Subcutaneous adipose tissue (tissue), 4 donors: ENCODE results near the gene KCTD11. TPM values are rescaled to one million over a fixed set of nuclear protein-coding genes. Genes with fewer than 3 reads are reported as not detected.

Experiments used
- total RNA-seq, 4 donors: library from RNA; depleted of rRNA; stranded (reverse); fragments of >200 nt; gene quantifications; one replicate each; pipeline ENCODE4 v1.1.0, GENCODE V29; 2016
- TF ChIP-seq, protein P1 (sequence below): fragments of 450-650 bp; IDR thresholded peaks from one replicate; pipeline ENCODE4 v1.5.1; 2016; ENCODE audit warnings: low read depth, mild to moderate bottlenecking, control low read depth, antibody characterized with exemption, moderate library complexity

Gene KCTD11
- 10 to 100 TPM in 1 of 4 donors, 1 to 10 TPM in 3; 4.9 to 13.8 (median 7.2) TPM for total RNA-seq

DNA sequence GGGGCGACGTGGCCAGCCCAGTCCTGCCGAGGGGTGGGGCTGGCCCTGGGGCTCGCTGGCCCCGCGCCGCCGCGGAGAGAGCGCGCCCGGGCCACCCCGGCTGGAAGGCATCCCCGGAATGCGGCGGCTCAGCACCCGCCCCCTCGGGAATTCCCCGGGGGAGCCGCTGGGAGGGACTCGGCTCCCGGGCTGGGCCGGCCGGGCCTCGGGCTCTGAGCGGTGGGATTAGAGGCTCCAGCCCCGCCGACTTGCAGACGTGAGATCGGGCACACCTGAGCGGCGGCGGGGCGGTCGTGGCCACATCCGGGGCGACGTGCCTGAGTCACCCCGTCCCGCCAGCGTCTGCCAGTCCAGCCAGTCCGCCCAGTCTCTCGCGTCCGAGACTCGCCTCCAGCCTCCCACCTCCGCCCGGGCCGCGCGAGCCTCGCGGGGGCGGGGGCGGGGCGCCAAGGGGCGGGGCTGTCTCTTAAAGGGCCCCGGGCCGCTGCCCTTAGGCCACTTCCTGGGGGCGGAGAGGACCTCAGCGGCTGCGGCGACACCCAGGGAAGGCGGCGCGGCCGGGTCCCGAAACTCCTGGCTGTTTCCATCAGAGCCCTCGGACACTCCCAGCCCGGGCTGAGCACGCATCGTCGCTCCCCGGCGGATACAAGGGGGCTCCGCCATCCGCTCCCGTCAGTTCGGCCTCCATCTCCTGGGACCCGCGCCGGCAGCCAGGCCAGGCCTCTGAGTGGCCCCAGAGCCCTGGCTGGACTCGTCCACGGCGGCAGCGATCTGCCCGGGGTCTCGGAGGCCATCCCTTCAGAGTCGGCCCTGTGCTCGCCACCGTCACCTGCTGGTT is at the start of gene KCTD11:
TSS of gene KCTD11 (plus strand) at position 498 of the 838 bp plus-strand sequence.
- TF ChIP-seq, protein P1, sequence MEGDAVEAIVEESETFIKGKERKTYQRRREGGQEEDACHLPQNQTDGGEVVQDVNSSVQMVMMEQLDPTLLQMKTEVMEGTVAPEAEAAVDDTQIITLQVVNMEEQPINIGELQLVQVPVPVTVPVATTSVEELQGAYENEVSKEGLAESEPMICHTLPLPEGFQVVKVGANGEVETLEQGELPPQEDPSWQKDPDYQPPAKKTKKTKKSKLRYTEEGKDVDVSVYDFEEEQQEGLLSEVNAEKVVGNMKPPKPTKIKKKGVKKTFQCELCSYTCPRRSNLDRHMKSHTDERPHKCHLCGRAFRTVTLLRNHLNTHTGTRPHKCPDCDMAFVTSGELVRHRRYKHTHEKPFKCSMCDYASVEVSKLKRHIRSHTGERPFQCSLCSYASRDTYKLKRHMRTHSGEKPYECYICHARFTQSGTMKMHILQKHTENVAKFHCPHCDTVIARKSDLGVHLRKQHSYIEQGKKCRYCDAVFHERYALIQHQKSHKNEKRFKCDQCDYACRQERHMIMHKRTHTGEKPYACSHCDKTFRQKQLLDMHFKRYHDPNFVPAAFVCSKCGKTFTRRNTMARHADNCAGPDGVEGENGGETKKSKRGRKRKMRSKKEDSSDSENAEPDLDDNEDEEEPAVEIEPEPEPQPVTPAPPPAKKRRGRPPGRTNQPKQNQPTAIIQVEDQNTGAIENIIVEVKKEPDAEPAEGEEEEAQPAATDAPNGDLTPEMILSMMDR, result no peak

DNA sequence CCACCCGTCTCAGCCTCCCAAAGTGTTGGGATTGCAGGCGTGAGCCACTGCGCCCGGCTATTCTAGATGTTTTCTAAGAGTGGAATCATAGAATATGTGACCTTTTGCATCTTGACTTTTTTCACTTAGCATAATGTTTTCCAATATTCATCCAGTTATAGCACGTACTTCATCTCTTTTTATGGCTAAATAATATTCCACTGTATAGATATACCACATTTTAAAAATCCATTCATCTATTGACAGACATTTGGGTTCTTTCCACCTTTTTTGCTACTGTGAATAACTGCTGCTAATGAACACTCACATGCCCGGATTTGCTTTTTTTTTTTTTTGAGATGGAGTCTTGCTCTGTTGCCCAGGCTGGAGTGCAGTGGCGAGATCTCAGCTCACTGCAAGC is 47.8 kb upstream of the KCTD11 start:
- TF ChIP-seq, protein P1, result no peak

DNA sequence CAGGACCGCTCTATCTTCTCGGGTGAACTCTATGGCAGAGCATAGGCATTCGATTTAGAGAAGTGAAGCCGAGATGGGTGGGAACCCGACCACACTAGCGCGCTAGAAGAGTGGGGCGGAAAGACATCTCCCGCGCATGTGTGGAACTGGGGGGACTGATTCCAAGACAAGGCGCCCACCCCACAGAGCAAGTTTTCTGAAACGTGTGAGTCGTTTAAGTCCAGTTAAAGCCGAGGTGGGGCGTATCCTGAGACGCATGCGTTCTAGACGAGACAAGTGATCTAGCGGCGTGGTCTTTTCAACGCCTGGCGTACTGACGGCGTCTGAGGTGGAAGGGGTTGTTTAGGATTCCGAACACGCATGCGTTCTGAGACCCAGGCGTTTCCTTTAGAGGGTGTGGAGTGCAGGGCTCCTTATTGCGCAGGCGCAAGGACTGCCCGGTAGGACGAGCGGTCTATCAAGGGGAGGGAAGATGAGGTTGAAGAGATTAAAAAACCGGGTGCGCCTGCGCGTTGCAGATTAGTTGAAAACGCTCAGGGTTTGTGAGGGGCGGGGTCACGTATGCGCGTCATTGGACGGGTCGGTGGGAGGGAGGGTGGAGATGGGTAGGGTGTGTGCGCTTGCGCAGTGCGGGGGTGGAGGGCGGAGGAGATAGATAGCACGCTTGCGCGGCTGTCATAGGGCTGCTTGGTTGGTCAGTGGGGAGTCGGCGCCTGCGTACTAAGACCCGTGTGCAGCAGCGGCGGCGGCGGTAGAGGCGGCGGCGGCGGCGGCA is 44.9 kb upstream of the KCTD11 start, which contains the start of gene EIF5A:
TSS of gene EIF5A (plus strand) at position 718 of the 775 bp plus-strand sequence. CDS start 2,008 bp downstream, outside the sequence.
- TF ChIP-seq, protein P1, result no peak

DNA sequence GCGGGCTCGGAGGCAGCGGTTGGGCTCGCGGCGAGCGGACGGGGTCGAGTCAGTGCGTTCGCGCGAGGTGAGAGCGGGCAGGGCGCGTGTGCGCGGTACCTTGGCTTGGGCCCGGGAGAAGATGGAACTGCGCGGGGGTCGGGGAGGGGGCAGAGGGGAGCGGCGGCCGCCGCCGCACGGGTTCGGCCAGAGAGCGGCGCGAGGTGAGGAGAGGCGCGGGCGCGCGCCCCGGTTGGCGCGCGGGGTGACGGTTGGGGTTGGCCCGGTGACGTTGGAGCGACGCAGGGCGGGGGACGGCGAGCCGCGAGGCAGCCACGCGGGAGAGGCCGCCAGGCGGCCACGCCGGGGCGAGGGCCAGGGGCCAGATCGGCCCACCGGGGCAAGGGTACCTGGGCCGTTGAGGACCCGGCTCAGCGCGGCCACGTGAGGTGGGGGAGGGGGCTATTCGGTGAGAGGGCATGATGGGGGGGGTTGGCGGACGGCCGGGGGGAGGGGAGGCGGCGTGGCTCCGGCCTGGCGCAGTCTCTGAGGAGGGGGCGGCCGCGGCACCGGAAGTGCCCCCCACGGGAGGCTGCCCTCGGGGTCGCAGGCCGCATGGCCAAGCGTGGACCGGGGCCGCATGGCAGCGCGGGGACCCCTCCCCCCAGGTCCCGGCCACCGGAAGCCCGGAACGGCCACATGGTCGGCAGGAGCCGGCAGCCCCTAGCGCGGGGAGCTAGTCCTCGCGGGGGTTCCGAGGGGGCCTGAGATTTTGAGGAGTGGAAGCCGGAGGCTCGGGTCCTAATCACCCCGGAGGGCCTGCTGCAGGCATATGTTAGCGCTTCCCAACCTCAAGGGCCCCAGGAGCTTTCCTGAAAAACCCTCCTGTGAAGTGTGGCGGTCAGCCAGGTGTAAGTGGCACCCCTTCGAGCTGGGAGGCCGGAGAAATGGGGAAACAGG is 44.0 kb upstream of the KCTD11 start:
- TF ChIP-seq, protein P1, result no peak

DNA sequence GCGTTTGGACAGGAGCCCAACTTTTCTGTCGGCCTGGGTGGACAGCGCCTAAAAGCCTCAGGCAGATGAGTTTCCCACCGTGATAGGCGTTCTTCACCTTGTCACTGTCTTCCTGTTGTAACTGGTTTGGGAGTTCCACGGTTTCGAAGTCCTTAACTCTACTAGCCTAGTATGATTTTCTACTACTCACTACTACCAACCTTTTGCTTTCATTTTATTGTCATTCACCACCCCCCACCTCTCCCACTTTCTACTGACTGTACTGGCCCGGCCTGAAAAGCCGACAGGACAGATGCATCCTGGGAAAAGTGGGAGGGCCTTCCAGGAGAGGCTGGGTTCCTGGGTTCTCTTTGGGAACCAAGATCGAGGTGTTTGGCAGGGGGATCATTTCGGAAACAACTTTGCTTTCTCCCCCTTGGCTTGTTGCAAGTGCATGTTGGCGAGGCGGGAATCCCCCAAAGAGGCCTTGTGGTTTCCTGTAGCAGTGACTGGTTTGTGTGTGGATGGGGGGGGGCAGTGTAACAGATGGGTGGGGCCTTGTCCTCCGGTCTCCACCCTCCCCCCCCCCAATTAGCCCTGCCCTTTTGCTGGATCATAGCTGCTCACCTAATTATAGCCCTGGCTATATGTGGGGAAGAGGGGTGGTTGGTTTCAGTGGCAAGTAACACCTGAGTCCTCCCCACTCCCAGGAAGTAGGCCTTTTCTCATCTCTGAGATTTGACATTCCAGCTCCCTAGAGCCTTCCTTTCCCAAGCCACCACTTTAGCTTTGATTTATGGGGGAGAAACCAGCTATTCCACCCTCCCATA is 43.1 kb upstream of the KCTD11 start:
- TF ChIP-seq, protein P1, result no peak

DNA sequence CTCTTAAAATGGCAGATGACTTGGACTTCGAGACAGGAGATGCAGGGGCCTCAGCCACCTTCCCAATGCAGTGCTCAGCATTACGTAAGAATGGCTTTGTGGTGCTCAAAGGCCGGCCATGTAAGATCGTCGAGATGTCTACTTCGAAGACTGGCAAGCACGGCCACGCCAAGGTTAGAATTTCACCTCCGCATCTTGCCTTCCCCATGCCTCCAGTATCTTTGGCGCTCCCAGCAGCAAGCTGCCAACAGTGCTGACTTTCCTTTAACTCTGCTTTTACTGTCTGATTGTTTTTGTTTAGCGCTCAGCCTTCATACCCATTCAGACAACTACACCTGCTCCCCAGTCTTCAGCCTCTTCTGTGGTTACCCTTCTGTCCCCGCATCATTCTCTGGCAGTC is 42.3 kb upstream of the KCTD11 start:
- TF ChIP-seq, protein P1, result no peak
